GM21381 (cell line): ENCODE results near the gene ZNF587B.
"Not testable (repeated sequence)": the region's sequence is repeated elsewhere in the genome, so short reads cannot be mapped to it uniquely, and the experiment has no call there.

ENCODE experiments used
- ATAC-seq: cut with Tn5 transposase; IDR thresholded peaks from one replicate; pipeline ENCODE4 v1.9.1; 2021; ENCODE audit warnings: mild to moderate bottlenecking, moderate library complexity; ENCODE audit not compliant: unreplicated experiment

ZNF587B gene

DNA sequence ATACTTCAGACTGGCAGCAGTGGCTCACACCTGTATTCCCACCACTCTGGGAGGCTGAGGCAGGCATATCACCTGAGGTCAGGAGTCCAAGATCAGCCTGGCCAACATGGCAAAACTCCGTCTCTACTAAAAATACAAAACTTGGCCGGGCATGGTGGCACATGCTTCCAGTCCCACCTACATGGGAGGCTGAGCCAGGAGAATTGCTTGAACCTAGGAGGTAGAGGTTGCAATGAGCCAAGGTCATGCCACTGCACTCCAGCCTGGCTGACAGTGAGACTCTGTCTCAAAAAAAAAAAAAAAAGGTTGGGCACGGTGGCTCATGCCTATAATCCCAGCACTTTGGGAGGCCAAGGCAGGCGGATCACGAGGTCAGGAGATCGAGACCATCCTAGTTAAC is 39.6 kb downstream of the ZNF587B start:
- ATAC-seq = not testable (repeated sequence)

DNA sequence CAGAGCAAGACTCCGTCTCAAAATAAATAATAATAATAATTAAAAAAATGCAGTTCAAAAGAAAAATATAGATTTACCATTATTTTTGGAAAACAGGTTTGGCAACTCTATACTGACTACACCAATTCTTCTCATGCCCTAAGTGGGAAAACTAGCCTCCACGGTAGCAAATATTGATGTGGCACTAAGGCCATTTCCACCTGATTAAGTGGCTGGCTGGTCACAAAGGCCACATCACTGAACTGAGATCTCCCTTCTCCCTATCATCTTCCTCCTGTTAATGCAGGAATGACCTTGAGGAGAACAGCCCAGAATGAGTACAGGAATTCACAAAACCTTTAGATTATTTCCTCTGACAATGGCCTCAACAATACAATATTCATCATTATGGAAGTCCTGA is 40.1 kb downstream of the ZNF587B start:
- no peak for ATAC-seq

DNA sequence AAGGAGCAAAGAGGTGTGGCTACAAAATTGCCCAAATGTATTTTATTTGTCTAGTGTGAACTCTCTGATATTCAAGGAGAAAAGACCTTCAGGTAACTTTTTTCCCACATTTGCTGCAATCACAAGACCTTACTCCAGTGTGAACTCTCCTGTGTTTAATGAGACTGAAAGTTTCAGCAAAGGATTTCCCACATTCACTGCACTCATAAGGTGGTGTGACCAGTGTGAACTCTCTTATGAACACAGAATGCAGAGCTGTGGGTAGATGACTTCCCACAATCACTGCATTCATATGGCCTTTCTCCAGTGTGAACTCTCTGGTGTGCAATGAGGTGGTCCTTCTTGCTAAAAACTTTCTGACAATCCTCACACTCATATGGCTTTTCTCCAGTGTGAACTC is 42.4 kb downstream of the ZNF587B start:
- no peak for ATAC-seq

DNA sequence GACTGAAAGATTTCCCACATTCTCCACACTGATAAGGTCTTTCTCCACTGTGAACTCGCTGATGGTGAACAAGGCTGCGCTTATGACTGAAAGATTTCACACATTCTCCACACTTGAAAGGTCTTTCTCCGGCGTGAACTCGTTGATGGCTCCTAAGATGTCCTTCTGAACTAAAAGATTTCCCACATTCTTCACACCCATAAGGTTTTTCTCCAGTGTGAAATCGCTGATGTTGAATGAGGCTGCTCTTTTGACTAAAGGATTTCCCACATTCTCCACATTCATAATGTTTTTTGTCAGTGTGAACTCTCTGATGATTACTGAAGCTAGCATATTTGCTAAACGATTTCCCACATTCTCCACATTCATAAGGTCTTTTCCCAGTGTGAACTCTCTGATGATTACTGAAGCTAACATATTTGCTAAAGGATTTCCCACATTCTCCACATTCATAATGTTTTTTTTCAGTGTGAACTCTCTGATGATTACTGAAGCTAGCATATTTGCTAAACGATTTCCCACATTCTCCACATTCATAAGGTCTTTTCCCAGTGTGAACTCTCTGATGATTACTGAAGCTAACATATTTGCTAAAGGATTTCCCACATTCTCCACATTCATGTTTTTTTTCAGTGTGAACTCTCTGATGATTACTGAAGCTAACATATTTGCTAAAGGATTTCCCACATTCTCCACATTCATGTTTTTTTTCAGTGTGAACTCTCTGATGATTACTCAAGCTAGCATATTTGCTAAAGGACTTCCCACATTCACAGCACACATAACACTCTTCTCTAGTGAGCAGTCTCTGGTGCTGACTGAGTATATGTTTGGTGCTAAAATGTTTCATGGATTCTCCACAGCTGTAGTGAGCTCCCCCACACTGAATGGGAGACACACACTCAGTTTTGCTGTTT is 44.0 kb downstream of the ZNF587B start:
- ATAC-seq = not testable (repeated sequence)

DNA sequence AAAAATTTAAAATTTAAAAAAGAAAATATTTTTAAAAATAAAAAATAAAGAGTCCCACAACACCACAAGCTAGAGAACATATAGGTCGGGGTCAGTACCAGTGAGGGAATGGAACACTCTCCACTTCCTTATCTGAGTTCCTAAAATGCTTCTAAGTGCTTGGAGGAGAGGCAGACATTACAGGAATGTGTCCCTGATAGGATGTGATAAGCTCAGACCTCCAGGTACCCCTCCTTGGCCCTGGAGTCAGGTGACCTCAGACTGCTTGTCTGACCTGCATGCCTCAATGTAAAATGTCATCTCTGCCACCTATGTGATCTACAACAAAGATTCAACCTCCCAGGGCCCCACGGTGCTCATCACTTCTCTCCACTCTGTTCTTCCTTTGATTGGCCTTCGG is 55.9 kb downstream of the ZNF587B start:
- no peak for ATAC-seq

DNA sequence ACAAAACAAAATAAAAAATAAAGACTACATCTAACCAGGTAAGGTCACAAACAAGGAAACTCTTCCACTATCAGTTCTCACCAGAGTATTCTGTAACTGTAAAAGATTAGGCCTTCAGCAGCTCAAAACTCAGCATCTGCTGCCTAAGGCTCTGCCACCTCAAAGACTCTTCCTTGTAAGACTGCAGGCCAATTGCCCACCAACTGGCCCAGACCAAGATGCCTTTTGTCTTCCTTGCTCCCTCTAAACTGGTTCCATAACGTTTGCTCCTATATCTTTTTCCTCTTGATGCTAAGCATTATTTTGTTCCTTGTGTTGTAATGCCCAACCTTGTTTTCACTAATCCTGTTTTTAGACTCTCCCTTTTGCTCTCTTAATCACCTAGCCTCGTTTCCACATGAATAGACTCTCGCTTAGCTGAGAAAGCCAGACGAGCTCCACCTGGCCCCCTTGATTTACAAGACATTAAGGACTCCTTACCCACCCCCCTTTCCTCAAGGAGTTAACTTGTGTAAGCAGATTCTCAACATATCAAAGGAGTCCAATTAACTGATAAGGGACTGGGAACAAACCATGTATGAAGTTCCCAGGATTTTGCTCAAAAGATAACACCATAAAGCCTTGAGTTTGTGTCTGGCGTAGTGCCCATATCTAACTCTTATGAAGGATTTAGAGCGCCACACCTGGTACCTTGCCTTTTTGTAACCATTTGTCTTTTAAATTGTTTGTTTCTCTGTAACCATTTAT is 57.3 kb downstream of the ZNF587B start:
- no peak for ATAC-seq

DNA sequence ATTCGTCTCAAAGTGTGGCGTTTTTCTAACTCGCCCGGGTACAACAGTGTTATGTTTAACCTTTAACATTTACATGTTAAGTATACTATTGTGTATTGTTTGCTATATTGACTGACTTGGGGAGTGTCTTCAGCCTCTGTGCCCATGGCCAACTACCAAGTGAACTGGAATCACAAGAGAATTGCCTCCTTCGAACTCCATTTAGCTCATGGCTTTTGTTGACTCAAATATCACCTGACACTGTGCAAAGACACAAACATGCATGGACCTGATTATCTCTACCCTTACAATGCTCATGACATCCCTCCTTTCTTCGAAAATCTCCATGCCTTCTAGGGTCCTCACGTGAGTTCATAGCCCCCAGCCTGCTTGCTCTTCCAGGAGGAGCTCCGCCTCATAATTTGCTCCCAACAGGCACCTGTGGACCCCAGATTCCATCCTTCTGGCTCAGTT is 58.0 kb downstream of the ZNF587B start:
- ATAC-seq = no peak

DNA sequence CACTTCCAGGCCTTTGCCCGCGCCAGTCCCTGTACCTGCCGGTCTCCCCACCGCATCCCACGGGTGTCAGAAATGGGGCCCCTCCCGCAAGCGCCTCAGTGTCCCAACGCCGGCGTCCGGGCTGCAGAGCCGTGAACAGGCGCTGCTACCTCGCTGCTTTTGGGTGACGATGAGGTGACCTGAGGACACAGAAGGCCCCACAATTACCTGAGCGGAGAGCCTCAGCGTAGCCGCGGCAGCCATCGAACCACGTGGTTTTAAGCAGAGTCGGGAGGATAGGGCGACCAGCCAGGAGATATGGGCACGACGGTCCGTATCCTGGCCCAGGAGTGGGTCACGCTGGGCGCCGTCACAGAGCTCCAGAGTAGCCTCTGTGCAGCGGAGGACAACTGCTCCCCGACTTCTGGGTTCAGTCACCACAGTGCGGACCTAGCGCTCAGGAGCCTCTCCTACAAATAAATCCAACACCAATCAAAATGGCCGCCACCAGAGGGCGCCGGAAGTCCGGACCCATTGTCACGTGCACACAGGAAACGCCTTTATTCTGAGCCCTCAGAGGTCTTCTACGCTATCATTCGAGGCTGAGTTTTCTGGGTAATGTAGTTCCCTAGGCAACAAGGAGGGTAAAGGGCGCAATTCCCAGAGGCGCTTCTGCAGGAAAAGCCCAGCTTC is 58.6 kb downstream of the ZNF587B start, which contains the start of gene ZNF814:
Gene ZNF814 (minus strand): TSS at position 478 of the 672 bp plus-strand sequence. CDS start 235 bp downstream, at position 243.
- ATAC-seq = no peak

DNA sequence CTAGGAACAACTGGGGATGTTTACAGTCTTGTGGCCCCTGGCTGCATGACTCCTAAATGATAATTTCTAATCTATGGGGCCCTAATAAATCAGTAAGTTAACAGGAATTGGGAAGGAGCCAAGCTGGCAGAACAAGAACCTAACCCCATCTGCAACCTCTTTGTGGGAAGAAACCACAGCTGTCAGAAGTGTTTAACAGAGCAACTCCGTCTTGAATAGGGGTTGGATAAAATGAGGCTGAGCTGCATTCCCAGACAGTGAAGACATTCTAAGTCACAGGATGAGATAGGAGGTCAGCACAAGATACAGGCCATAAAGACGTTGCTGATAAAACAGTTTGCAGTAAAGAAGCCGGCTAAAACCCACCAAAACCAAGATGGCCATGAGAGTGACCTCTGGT is 60.6 kb downstream of the ZNF587B start:
- not testable (repeated sequence) for ATAC-seq
